Tibial artery (tissue), 4 donors: ENCODE results near the gene RBL2.

Experiments used
- DNase-seq, 2 donors: peaks; one replicate each; pipeline ENCODE4 v3.0.0-alpha.2; 2019
- H3K27ac ChIP-seq, 2 donors: fragments of 200-600 bp; sonication (generic) in 1 of 2; 1 replicate in 1 of 2; 2 replicates in 1 of 2; pipeline ENCODE4 v1.5.1; 2018 to 2019; ENCODE audit warnings: mild to moderate bottlenecking in 1 of 2
- H3K27me3 ChIP-seq, 2 donors: fragments of 200-600 bp; sonication (generic) in 1 of 2; one replicate each; pipeline versions ENCODE4 v1.5.1 to v1.6.0; 2016 to 2019
- H3K36me3 ChIP-seq, 3 donors: fragments of 200-600 bp; sonication (generic) in 2 of 3; one replicate each; pipeline ENCODE4 v1.5.1; 2016 to 2019; ENCODE audit warnings: mild to moderate bottlenecking in 2 of 3
- H3K4me1 ChIP-seq, 4 donors: fragments of 200-600 bp; sonication (generic) in 2 of 4; 1 replicate in 3 of 4; 2 replicates in 1 of 4; pipeline ENCODE4 v1.5.1; 2016 to 2019
- H3K4me3 ChIP-seq, 2 donors: fragments of 200-600 bp; sonication (generic) in 1 of 2; 1 replicate in 1 of 2; 2 replicates in 1 of 2; pipeline ENCODE4 v1.5.1; 2018 to 2019; ENCODE audit warnings: mild to moderate bottlenecking in 2 of 2
- H3K9me3 ChIP-seq, 3 donors: fragments of 200-600 bp; sonication (generic) in 1 of 3; one replicate each; pipeline ENCODE4 v1.5.1; 2016 to 2019
- intact Hi-C: fragments of 100-400 bp; cut with DNase I; formaldehyde crosslinking; loops from one replicate; pipeline ENCODE4 v1.15.0; 2023; ENCODE audit warnings: low total_unique reads
- TF ChIP-seq, protein P1 (sequence below), 2 experiments: fragments of 200-600 bp in 1 of 2; fragments of 450-650 bp in 1 of 2; IDR thresholded peaks; one replicate each; pipeline ENCODE4 v1.5.1; 2017 to 2019; ENCODE audit warnings: antibody characterized with exemption in 2 of 2, mild to moderate bottlenecking in 1 of 2, moderate library complexity in 1 of 2

Gene RBL2

DNA sequence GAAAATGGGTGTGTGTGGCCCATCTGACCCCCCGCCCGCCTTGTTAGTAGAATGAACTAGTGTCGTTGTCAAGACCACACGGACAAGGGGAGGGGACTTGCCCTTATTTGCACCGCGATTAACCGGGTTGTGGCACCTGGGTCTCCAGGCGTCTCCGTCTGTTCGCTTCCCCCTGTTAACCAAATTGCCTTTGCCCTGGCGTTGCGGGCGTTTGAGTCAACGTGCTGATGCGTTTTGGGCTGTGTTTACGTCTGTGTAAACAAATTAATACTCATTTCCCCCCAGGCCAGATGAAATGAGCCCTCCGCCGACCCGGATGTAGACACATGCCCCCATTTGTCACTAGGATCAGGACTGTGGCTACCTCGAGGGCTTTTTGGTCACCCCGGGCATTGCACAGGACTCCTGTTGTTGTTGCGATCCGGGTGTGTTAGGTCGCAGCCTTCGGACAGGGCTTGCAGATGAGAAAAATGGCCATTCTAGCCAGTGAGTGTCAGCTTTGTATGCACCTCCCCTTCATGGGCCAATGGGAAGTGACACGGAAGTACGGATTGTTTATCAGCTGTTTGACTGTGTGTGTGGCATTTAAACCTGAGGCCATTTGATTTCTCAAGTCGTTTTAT lies 906 bp downstream of the RBL2 start:
- Histone ChIP-seq H3K27ac (peak overlapping the region; percentile 98 to 99), H3K9me3 (no peaks in the 10 kb centered on the region), H3K27me3 (no peaks in the 10 kb centered on the region), H3K36me3 (peaks cover 0 to 4% (median 0%) of the 10 kb centered on the region in 3 donors), H3K4me3 (peak overlapping the region; percentile 97 to 99), H3K4me1 (peaks cover 0 to 35% (median 15%) of the 10 kb centered on the region in 4 donors)
- TF ChIP-seq, protein P1, sequence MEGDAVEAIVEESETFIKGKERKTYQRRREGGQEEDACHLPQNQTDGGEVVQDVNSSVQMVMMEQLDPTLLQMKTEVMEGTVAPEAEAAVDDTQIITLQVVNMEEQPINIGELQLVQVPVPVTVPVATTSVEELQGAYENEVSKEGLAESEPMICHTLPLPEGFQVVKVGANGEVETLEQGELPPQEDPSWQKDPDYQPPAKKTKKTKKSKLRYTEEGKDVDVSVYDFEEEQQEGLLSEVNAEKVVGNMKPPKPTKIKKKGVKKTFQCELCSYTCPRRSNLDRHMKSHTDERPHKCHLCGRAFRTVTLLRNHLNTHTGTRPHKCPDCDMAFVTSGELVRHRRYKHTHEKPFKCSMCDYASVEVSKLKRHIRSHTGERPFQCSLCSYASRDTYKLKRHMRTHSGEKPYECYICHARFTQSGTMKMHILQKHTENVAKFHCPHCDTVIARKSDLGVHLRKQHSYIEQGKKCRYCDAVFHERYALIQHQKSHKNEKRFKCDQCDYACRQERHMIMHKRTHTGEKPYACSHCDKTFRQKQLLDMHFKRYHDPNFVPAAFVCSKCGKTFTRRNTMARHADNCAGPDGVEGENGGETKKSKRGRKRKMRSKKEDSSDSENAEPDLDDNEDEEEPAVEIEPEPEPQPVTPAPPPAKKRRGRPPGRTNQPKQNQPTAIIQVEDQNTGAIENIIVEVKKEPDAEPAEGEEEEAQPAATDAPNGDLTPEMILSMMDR (IDR thresholded peaks at IDR 0.05), result peak in 1 of 2 experiments; percentile 6
- intact Hi-C loops, result loop anchor here (5.0 kb wide), 1 partner anchor 67 kb away; the partner anchor contains the start of gene AKTIP
- peak; percentile 89 to 90 for DNase-seq

DNA sequence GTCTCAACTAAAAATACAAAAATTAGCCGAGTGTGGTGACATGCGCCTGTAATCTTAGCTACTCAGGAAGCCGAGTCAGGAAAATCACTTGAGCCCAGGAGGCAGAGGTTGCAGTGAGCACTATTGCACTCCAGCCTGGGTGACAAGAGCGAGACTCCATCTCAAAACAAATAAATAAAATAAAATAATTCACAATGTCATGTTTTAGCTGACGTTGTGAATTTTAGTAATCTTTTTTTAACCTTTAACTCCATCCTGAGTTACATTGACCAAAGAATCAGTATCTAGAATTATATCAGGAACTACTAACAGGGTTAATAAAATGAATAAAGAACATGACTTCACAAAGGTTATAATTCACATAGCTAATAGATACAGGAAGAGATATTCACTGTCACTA lies 5.9 kb downstream of the RBL2 start:
- intact Hi-C loops, result no loop called here

DNA sequence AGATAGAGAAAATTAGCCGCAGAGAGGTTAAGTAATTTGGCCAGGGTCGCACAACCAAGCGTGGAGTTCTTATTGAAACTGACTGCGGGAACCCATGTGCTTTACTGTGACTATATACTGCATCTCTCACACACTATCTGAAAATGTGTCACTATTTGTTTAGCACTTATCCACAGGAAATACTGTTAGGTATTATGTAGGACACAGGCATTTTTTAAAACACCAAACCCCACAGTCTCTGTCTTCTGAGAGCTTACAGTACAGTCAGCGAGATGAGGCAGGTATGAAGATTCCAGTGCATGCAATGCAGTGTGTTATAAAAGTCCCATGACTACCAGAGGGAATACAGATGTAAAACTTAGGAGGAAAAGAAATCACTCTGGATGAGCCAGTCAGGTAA lies 11.3 kb downstream of the RBL2 start:
- Histone ChIP-seq H3K36me3 (peaks cover 50 to 81% (median 56%) of the 10 kb centered on the region in 3 donors), H3K4me3 (no peak overlapping the region), H3K27me3 (no peaks in the 10 kb centered on the region), H3K27ac (no peak overlapping the region), H3K4me1 (no peaks in the 10 kb centered on the region), H3K9me3 (no peaks in the 10 kb centered on the region)
- TF ChIP-seq, protein P1 (IDR thresholded peaks at IDR 0.05), result no peak
- no peak for DNase-seq
- intact Hi-C loops, result no loop called here

More for the DNA sequence above, 5.9 kb downstream of the RBL2 start:
- H3K4me3 ChIP-seq, result no peak overlapping the region
- no peak for DNase-seq
- no peak overlapping the region for H3K27ac ChIP-seq
- no peaks in the 10 kb centered on the region for H3K27me3 ChIP-seq
- peaks cover 29 to 47% (median 33%) of the 10 kb centered on the region in 3 donors for H3K36me3 ChIP-seq
- TF ChIP-seq, protein P1 (IDR thresholded peaks at IDR 0.05), result no peak
- H3K9me3 ChIP-seq, result no peaks in the 10 kb centered on the region
- H3K4me1 ChIP-seq, result peaks cover 0 to 29% (median 15%) of the 10 kb centered on the region in 4 donors

- Histone ChIP-seq H3K27ac (no peak overlapping the region), H3K36me3 (peaks cover 52 to 76% (median 53%) of the 10 kb centered on the region in 3 donors), H3K4me3 (no peak overlapping the region), H3K9me3 (no peaks in the 10 kb centered on the region), H3K27me3 (no peaks in the 10 kb centered on the region), H3K4me1 (no peaks in the 10 kb centered on the region)
- TF ChIP-seq, protein P1 (IDR thresholded peaks at IDR 0.05), result no peak
- DNase-seq, result no peak
- intact Hi-C loops, result no loop called here
Observed at GRCh38 chr16:53446090-53446489, 11.8 kb downstream of the RBL2 start.

DNA sequence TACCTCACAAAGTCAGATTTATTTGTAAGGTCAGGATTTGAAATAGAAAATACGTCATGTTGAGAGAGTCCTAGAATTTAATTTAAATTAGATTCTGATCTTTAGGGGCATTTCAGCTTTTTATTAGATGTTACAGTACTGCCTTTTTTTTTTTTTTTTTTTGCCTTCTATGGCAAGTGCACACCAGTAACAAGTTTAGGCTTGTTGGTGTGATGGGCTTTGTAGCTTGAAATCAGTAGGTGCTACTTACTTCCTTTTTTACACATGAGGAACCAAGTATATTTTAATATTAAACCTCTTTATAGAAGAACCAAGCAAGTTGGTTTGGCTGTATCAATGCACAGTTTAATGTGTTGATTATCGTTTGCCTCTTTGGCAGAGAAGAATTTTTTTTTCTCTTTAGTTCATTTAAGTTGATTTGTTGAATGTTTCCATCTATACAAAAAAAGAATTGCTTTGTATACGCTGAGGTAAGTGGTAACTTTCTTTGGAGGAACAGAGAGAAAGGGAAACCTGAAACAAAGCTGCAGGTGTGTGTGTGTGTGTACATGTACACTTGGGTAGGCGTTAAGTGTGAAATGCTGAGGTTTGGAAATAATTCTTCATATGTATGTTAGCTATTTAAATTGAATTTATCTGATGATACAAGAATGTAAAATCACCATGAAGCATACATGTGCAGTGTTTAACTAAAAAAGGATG lies 15.7 kb downstream of the RBL2 start:
- TF ChIP-seq, protein P1 (IDR thresholded peaks at IDR 0.05), result no peak
- no peaks in the 10 kb centered on the region for H3K4me1 ChIP-seq
- peaks cover 51 to 76% (median 64%) of the 10 kb centered on the region in 3 donors for H3K36me3 ChIP-seq
- no peaks in the 10 kb centered on the region for H3K9me3 ChIP-seq
- no peak overlapping the region for H3K27ac ChIP-seq
- no peak for DNase-seq
- no peaks in the 10 kb centered on the region for H3K27me3 ChIP-seq
- intact Hi-C loops, result no loop called here
- no peak overlapping the region for H3K4me3 ChIP-seq
